Skin of body (tissue), 2 donors: Measurements from ENCODE around the gene RAB15. TPM values are rescaled to one million over a fixed set of nuclear protein-coding genes. Genes with fewer than 3 reads are reported as not detected.
A peak's percentile ranks its signal among the peaks of the same experiment; 100 is the strongest.

Experiments used
- DNase-seq: peaks from one replicate; lab custom pipeline; 2025; lab: John Stamatoyannopoulos, UW
- total RNA-seq: library from RNA; depleted of rRNA; stranded (reverse); fragments of >200 nt; gene quantifications from one replicate; pipeline ENCODE4 v1.2.3, GENCODE V29; 2014

Gene RAB15
- total RNA-seq, 1 donor from 2014 or later = 3.4 TPM

- DNase-seq = no peak
Measured at GRCh38 chr14:64938972-64939816, 32.9 kb downstream of the RAB15 start.

- no peak for DNase-seq
Measured at GRCh38 chr14:64937821-64938193, 34.3 kb downstream of the RAB15 start.

- DNase-seq = no peak
Measured at GRCh38 chr14:64937171-64937820, 34.8 kb downstream of the RAB15 start.

GRCh38 chr14:64935508-64935907 lies 36.6 kb downstream of the RAB15 start:
- no peak for DNase-seq

- DNase-seq = no peak
Measured at GRCh38 chr14:64934338-64934929, 37.7 kb downstream of the RAB15 start.

- DNase-seq = no peak
Measured at GRCh38 chr14:64932231-64932630, 39.9 kb downstream of the RAB15 start.

- DNase-seq = no peak
Measured at GRCh38 chr14:64931123-64931522, 41.0 kb downstream of the RAB15 start.

- no peak for DNase-seq
Measured at GRCh38 chr14:64930085-64930843, 41.9 kb downstream of the RAB15 start.

- DNase-seq = no peak
Measured at GRCh38 chr14:64929014-64929359, 43.1 kb downstream of the RAB15 start.

GRCh38 chr14:64928239-64929013 lies 43.7 kb downstream of the RAB15 start:
- no peak for DNase-seq

- DNase-seq = no peak
Measured at GRCh38 chr14:64927031-64927430, 45.1 kb downstream of the RAB15 start.

- no peak for DNase-seq
Measured at GRCh38 chr14:64926398-64926995, 45.6 kb downstream of the RAB15 start.

GRCh38 chr14:64923015-64923414 lies 49.1 kb downstream of the RAB15 start:
- DNase-seq = no peak

- no peak for DNase-seq
Measured at GRCh38 chr14:64920465-64920864, 51.7 kb downstream of the RAB15 start.

- DNase-seq = no peak
Measured at GRCh38 chr14:64919618-64920017, 52.5 kb downstream of the RAB15 start.

GRCh38 chr14:64919215-64919614 lies 52.9 kb downstream of the RAB15 start:
- DNase-seq = no peak

GRCh38 chr14:64918216-64918615 lies 53.9 kb downstream of the RAB15 start:
- no peak for DNase-seq

- DNase-seq = no peak
Measured at GRCh38 chr14:64915797-64916196, 56.3 kb downstream of the RAB15 start.

GRCh38 chr14:64915029-64915424 lies 57.1 kb downstream of the RAB15 start:
- no peak for DNase-seq

- DNase-seq = peak; percentile 98
Measured at GRCh38 chr14:64914237-64915028, 57.7 kb downstream of the RAB15 start, which contains the start of gene CHURC1. Gene CHURC1, plus strand, starts transcription at chr14:64914455. Its CDS starts 41 bp downstream, at chr14:64914496.
